ENCODE data around the gene SYAP1.
"Not testable (repeated sequence)": the region's sequence is repeated elsewhere in the genome, so short reads cannot be mapped to it uniquely, and the experiment has no call there.

The SYAP1 gene

GRCh38 chrX:16783452-16783851 lies 64.0 kb downstream of the SYAP1 start:
- no peak for DNase-seq

- DNase-seq, result not testable (repeated sequence)
These were observed 65.0 kb downstream of the SYAP1 start for GRCh38 chrX:16784440-16784839.

GRCh38 chrX:16785247-16786138 lies 66.1 kb downstream of the SYAP1 start:
- DNase-seq, result no peak

GRCh38 chrX:16786139-16786790 lies 66.9 kb downstream of the SYAP1 start, which contains the start of gene TXLNG:
Gene TXLNG (plus strand): TSS chrX:16786466. CDS start chrX:16786488, 22 bp downstream.
- DNase-seq, result peak; percentile 86 to 99 (median 91)

GRCh38 chrX:16786791-16787735 lies 67.7 kb downstream of the SYAP1 start:
- DNase-seq, result peak; percentile 8 to 37 (median 18)

- DNase-seq, result no peak
These were observed 69.1 kb downstream of the SYAP1 start for GRCh38 chrX:16788477-16788876.

- no peak for DNase-seq
These were observed 76.9 kb downstream of the SYAP1 start for GRCh38 chrX:16796298-16796697.

GRCh38 chrX:16797358-16797757 lies 77.9 kb downstream of the SYAP1 start:
- no peak for DNase-seq

- DNase-seq, result no peak
These were observed 78.4 kb downstream of the SYAP1 start for GRCh38 chrX:16797841-16798240.

- no peak for DNase-seq
These were observed 85.6 kb downstream of the SYAP1 start for GRCh38 chrX:16804923-16805464.

- DNase-seq, result no peak
These were observed 88.1 kb downstream of the SYAP1 start for GRCh38 chrX:16807548-16807947.

GRCh38 chrX:16807976-16808542 lies 88.6 kb downstream of the SYAP1 start:
- no peak for DNase-seq

- DNase-seq, result no peak
These were observed 95.2 kb downstream of the SYAP1 start for GRCh38 chrX:16814597-16814996.
